NOMO-1 treated with DMSO at 0.1 percent for 48 hours (cell line): ENCODE results near the gene PGBD5.

ENCODE experiments used
- DNase-seq: peaks from one replicate; lab custom pipeline; 2025; ENCODE audit not compliant: unreplicated experiment; lab: John Stamatoyannopoulos, UW

Gene PGBD5

DNA sequence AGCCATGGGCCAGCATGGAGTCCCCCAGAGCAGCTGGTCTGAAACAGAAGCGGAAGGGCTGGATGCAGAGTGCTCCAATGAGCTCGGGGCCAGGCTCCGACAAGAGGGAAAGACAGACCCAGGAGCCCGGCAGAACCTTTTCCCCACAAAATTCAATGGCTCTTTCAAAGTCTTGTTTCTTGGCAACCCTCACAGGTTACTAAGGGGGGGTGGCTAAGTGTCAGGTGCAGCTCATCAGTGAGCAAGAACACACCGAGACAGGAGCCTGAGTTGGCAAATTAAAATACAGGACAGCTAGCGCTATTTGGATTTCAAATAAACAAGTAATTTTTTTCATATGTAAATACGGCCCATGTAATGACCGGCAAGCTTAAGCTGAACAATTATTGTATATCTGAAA lies 27.3 kb downstream of the PGBD5 start:
- no peak for DNase-seq

DNA sequence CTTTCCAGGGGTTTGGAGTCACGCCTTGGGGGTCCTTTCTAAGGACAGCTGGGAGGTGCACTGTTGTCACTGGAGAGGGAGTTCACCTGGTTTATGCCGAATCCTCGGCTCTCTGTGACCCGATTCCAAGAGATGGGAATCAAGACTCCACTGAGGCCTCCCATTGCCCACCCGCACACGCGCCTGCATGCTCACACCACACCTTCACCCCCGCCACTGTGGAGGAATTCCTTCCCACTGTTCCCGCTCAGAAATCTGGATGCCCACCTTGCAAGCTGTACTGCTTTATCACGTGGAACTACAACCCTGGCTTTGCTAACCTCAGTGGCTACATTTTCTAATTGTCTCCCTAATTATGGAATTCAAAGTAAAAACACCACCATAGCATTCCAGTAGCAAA lies 29.2 kb downstream of the PGBD5 start:
- no peak for DNase-seq

DNA sequence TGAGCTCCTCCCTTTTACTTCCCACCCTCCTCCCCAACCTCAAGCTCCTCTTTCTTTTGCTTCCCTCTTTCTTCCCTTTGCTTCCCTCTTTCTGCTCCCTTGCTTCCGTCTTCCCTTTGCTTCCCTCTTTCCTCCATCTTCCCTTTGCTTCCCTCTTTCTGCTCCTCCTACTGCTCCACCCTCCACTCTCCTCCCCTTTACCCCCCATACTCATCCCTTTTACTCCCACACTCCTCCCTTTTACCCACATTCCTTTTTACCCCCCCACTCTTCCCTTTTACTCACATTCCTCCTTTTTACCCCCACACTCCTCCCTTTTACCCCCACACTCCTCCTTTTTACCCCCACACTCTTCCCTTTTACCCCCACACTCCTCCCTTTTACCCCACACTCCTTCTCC lies 30.2 kb downstream of the PGBD5 start:
- no peak for DNase-seq

DNA sequence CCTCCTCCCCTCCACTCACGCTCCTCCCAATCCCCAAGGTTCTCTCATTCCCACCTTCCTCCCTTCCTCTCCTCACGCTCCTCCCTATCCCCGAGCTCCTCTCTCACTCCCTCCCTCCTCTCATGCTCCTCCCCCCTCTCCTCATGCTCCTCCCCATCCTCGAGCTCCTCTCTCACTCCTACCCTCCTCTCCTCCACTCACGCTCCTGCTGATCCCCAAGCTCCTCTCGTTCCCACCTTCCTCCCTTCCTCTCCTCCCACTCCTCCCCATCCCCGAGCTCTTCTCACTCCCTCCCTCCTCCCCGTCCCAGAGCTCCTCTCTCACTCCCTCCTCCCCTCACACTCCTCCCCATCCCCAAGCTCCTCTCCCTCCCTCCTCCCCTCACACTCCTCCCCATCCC lies 31.4 kb downstream of the PGBD5 start:
- DNase-seq: no peak

DNA sequence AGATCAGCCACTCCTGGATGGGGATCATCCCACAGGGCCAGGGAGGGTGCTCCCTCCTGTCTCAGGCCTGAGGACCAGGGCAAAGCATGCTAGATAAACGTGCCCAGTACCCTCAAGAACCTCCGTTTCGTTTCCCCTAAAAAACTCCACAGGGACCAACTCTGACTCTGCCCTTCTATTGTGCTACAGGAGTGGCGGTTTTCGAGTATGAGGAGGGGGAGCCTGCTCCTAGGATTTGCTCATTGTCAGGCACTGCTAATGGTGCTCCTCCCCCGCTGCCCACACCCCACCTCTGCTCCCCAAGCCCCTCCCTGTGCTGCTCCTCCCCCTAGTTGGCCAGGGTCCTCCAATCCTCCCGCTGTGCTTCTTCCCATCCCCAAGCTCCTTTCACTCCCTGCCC lies 32.0 kb downstream of the PGBD5 start:
- no peak for DNase-seq

DNA sequence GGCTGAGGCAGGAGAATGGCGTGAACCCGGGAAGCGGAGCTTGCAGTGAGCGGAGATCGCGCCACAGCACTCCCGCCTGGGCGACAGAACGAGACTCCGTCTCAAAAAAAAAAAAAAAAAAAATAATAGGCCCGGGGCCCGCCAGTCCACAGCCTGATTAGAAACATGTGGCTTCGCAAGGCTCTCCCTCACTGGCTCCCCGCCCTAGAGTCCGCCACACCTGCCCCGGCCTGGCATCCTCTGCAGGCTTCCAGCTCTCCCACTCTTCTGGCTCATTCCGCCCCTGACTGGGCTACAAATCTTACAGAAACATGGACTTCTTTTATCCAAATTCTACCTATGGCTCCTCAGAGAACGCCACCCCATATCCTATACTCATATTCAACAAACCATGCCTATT lies 32.4 kb downstream of the PGBD5 start:
- DNase-seq: no peak

DNA sequence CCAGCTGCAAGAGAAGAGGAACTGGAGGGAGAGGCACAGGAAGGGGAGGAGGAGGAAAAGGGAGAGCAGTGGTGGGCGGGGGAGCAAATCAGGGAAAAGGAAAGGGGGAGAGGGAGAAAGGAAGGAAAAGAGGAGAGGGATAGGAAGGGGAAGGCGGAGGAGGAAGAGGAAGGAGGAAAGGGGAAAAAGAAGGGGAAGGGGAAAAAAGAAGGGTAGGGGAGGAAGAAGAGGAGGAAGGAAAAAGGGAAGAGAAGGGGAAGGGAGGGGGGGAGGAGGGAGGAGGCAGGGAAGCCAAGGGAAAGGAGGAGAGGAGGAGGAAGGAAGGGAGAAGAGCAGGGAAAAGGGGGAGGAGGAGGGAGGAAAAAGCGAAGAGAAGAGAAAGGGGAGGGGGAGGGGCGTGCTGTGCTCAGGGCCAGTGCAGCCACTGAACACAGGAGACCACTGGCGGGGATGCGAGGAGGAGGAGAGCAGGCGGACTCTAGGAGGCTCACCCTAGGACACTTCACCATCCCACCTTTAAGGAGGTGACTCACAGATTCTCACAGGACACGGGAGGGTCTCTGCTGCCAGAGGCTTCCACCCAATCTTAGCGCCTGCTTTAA lies 33.1 kb downstream of the PGBD5 start:
- DNase-seq: no peak

DNA sequence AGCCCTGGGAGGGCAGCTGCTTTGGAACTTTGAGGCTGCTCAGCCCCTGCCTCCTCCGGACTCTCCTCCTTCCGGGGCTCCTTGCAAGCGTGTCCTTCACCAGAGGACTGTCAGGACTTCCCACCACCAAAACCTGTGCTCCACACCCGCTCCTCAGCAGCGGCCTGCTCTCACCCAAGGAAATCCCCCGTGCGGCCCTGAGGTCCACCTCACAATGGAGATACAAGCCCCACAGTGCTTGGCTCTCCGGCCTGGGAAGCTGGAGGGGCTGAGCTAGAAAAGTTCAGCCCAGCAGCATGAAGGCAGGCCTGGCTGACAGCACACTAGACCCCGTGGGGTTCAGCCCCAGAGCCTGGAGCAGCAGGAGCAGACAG lies 33.6 kb downstream of the PGBD5 start:
- DNase-seq: no peak

DNA sequence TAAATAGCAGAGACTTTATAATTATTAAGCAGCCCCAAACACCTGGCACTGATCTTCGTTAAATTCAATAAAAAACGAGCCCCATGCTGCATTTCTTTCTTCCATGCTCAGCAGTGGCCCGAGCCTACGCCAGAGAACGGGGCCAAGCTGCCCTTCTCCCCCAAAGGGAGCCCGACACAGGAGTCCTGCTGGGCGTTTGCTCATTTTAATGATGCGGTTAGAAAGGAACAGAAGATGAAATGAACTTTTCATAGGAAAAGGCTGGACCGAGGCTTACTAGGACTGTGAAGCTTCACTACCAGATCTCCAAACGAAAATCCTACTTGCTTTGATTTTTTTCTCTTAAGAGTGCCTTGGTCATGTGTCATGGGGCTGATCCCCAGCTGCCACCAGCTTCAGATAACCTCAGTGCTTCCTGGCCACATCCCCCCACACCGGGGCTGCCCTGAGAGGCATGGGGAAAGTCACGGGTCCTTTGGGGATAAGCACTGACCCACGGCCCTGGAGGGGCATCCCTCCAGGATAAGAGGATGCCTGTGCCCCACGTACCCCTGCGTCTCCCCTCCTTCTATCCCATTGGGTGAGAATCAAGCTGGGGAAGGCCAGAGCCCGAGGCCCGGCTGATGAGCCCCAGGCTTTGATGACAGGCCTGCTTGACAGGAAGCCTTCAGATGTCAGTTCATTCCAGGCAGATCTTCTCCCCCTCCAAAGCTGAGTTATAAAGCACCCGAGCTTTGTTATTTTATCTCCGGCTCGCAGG lies 34.2 kb downstream of the PGBD5 start:
- no peak for DNase-seq

DNA sequence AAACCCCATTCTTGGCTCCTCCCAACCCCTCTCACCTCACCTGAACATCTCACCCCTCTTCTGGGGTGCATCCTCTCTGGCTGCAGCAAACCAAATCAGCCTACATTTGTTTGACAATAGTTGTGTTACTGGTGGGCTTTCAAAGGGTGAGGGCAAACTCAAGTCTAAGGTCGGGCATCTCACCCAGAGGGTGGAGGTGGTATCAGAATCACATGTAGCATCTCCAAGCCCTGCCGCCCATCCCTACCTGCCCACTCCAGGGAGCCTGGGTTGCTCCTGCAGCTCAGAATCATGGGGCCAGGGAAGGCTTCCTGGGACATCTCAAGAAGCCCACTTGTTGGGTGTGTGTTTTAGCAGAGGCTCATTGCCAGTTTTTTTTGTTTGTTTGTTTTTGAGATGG lies 35.8 kb downstream of the PGBD5 start:
- DNase-seq: no peak

DNA sequence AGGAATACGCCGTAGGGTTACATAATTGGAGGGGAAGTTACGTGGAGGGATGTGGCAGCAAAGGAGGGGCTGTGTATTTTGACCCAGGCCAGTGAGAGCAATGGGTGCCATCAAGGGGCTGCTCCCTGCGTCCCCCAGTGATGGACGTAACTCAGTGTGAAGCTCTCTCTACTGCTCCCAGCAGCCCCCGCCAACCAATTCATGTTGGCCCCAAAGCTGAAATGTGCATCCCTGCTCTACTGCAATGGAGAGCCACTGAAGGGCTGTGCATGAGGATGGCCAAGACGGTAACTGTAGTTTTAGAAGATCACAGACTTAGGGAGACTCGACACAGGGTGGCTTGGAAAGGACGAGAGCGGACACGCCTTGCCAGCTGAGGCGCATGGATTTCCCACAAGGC lies 38.3 kb downstream of the PGBD5 start:
- no peak for DNase-seq

DNA sequence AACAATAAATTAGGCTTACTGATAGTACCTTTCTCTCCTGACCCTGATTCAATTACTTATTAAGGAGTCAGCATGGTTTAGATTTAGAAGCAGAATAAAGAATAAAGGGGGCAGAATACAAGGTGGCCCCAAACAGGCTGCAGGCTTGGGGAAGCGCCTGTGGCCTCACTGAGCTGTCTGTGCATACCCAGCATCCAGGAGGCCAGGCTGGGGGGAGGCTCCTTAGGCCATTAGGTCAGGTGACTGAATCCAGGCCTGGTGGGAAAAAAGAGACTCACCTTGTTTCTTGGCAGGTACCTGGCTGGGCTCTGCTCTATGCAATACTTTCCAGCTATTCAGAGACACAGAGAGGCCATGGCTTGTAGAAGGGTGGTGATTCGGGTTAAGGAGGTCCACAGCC lies 38.8 kb downstream of the PGBD5 start:
- DNase-seq: no peak

DNA sequence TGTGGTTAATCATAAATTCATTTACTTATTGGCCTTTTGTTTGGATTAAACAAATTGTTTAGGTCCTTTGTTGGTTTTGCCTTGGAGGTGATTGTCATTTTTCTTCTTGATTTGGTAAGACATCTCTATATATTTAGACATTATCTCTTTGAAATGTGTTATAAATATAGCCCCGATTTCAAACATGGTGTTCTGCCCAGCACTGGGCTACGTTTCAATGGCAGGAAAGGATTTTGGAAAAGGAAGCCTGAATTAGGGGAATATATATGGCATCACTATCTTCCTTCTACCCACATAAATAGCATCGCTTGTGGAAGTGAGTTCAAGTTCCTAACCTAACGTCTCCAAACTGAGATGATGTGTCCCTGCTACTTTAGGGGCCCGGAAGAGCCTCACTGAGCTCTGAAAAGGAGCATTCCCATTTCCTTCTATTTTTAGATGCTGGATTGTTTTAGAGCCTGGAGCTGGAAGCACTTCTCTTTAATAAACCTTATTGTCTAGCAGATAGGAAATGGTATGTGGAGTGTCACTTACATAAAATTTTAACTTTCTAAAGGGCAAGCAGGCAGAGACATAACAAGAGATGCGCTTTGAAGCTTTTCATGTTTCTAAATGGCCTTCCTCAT lies 39.4 kb downstream of the PGBD5 start:
- no peak for DNase-seq

DNA sequence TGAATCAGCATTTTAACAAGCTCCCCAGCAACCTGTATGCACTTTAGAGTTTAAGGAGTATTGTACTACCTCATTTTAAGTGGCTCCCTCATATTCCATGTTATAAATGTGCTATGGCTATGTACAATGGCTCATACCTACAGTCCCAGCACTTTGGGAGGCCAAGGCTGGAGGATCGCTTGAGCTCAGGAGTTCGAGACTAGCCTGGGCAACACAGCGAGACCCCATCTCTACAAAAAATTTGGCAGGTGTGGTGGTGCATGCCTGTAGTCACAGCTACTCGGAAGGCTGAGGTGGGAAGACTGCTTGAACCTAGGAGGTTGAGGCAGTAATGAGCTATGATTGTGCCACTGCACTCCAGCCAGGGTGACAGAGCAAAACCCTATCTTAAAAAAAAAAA lies 40.2 kb downstream of the PGBD5 start:
- no peak for DNase-seq

DNA sequence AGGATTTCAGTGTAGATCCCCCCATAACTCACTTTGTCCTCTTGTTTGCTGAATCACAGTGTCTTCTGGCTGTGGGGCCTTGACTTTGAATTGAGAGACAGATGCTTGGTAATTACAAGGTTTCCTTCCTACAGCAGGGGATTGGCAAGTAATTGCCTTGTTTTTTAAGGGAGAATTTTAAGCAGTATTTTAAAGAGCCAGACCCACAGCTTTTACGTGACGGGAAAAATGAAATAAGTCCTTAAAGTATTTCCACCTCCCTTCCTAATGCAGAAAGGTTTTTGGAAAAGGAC lies 41.0 kb downstream of the PGBD5 start:
- no peak for DNase-seq

DNA sequence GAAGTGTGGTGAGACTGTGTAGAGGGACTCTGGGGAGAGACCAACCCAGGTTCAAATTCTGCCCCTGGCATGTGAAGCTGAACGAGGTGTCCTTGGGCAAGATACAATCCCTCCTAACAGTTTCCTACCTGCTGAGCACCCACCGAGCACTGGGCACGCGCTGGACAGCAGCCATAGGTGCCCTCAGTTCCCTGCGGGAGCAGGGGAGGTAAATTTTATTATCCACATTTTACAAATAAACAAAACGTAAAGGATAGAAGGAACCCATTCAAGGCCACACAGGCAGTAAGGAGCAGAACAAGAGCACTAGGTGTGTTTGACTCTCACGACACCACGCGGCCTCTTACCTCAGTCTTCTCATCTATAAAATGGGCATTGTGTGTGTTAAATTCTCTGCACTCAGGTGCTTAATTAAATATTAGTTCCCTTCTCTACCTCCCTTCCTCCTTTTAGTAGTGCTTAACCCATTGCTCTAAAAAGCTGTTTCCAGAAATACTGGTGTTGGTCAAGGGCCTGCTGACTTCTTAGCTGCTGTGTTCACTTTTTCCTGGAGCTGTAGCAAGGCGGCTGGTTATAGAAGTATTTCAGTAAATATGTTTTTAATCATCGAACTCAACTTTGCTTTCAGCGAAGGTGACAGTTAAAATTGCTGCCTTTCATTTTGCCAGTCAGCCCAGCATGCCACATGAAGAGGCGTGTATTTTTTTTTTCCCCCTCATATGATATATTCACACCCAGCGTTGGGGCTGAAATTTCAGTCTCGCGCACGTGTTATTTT lies 41.6 kb downstream of the PGBD5 start:
- no peak for DNase-seq

DNA sequence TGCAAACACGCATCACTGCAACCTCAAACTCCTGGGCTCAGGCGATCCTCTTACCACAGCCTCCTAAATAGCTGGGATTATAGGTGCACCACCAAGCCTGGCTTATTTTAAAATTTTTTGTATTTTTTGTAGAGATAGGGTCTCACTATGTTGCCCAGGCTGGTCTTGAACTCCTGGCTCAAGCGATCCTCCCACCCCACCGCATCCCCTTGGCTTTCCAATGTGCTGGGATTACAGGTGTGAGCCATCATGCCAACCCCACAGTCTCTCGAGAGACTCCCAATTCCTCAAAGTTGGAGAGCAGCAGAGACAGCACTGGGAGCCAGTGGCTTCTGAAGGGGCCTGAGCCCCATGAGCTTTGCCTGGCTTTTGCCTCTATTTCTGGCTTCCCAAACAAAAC lies 42.7 kb downstream of the PGBD5 start:
- no peak for DNase-seq

DNA sequence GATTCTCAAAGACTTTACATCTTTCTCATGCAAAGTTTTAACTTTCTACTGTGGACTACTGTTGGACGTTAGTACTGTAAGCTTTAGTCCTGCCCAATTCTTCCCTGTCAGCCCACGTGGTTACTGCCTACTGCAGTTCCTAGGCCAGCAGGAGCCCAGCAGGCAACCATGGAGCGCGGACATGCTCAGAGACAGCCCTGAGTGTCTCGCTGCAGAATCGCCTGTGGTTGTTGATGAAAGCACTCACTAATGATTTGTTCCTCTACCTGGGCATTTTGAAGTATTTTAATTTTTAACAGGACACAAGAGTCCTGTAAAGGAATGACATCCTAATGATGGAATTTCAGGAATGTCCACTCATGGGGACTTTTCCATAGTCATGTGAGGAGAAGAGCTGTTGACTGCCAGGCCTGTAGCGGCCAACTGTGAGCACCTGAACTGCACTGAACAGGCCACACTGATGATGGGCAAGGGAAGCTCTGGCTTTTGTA lies 44.1 kb downstream of the PGBD5 start:
- DNase-seq: no peak

DNA sequence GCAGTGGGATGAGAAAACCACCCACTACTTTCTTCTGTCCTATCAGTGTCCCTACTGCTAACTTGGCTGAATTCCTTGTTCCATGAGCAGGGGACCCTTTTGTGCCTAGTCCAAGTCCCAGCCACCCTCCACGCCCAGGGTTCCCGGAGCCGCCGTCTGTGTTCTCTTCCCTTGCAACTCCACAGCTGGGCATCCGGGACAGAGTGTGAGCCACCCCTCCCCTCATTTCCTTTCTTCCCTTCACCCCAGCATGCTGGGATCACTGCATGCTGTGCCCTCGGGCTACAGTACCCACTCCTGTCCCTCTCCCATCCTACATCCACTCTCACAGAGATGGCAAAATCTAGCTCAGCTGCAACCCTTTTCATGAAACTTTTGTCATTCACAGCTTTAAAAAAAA lies 44.5 kb downstream of the PGBD5 start:
- no peak for DNase-seq

DNA sequence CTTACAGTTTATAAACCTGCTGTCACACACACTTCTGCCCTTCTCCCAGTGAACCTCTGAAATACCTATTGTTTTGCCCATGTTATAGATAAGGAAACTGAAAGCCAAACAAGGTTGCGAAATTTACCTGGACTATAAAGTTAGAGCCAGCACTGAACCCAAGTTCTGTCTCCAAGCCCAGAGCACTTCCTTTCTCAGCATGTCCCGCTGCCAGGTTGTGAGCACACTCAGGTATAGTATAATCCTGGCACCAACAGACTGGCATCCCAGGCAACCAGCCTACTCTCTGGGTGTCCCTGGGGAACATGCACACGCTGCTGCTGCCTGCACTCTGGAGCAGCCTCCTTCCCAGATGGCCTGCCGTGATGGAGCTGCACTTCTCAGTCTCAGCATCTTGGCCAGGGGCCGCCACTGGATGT lies 45.1 kb downstream of the PGBD5 start:
- DNase-seq: no peak

DNA sequence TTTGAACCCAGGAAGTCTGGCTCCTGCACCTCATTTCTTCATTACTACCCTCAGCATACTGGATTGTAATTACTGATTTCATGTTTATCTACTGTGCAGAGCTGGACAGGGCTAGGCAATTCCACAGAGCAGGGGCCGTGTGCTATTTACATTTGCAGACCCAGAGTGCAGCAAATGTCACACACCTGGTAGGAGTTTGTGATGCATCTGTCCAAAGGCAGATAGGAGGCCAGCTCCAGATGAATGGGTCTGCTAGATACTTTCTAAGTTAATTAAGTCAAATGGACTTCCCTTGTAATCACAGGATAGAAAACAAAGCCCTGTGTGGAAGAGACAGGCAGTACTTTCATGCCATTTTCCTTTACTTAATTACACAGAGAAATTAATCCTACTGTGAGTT lies 46.2 kb downstream of the PGBD5 start:
- DNase-seq: no peak

DNA sequence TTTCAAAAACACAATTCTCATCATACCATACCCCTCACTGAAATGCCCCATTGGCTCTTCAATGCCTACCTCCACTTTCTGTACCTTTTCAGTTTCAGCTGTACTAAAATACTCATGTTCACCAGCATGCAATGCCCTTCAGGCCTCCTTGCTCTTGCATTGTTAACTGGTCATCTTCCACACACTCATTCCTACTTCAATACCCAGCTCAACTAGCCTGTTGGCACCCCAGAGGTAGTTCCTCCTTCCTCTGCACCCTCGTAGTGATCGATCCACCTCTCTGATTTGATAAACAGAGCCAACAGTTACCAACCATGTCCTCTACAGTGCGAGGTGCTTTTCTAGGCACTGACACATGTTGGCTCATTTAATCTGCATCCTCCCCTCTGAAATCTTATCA lies 46.7 kb downstream of the PGBD5 start:
- DNase-seq: no peak
